HG02763 (cell line): ENCODE data around the gene CELF4.

Experiments
- ATAC-seq: cut with Tn5 transposase; IDR thresholded peaks from one replicate; pipeline ENCODE4 v1.9.1; 2021; ENCODE audit warnings: mild to moderate bottlenecking, moderate library complexity; ENCODE audit not compliant: unreplicated experiment

The CELF4 gene

GRCh38 chr18:37529296-37529695 lies 36.3 kb downstream of the CELF4 start:
- no peak for ATAC-seq

GRCh38 chr18:37527395-37527794 lies 38.2 kb downstream of the CELF4 start:
- ATAC-seq, result no peak

GRCh38 chr18:37525262-37525585 lies 40.4 kb downstream of the CELF4 start:
- no peak for ATAC-seq

GRCh38 chr18:37524498-37525261 lies 40.9 kb downstream of the CELF4 start:
- ATAC-seq, result no peak

- ATAC-seq, result no peak
Observed at GRCh38 chr18:37524139-37524497, 41.5 kb downstream of the CELF4 start.

GRCh38 chr18:37521510-37522465 lies 43.8 kb downstream of the CELF4 start:
- ATAC-seq, result no peak

- ATAC-seq, result no peak
Observed at GRCh38 chr18:37520508-37520907, 45.1 kb downstream of the CELF4 start.

GRCh38 chr18:37519510-37520135 lies 46.0 kb downstream of the CELF4 start:
- no peak for ATAC-seq

- no peak for ATAC-seq
Observed at GRCh38 chr18:37516361-37516853, 49.2 kb downstream of the CELF4 start.

- no peak for ATAC-seq
Observed at GRCh38 chr18:37514953-37515352, 50.6 kb downstream of the CELF4 start.

GRCh38 chr18:37512400-37512799 lies 53.2 kb downstream of the CELF4 start:
- no peak for ATAC-seq

- ATAC-seq, result no peak
Observed at GRCh38 chr18:37511721-37512298, 53.8 kb downstream of the CELF4 start.

- ATAC-seq, result no peak
Observed at GRCh38 chr18:37509600-37509999, 56.0 kb downstream of the CELF4 start.

GRCh38 chr18:37508207-37508606 lies 57.4 kb downstream of the CELF4 start:
- ATAC-seq, result no peak

- ATAC-seq, result no peak
Observed at GRCh38 chr18:37507239-37507638, 58.4 kb downstream of the CELF4 start.

GRCh38 chr18:37506001-37506400 lies 59.6 kb downstream of the CELF4 start:
- ATAC-seq, result no peak

GRCh38 chr18:37505321-37505720 lies 60.3 kb downstream of the CELF4 start:
- no peak for ATAC-seq

- no peak for ATAC-seq
Observed at GRCh38 chr18:37502601-37503000, 63.0 kb downstream of the CELF4 start.

- no peak for ATAC-seq
Observed at GRCh38 chr18:37502036-37502435, 63.6 kb downstream of the CELF4 start.

- ATAC-seq, result no peak
Observed at GRCh38 chr18:37501136-37501535, 64.5 kb downstream of the CELF4 start.

- ATAC-seq, result no peak
Observed at GRCh38 chr18:37499913-37500312, 65.7 kb downstream of the CELF4 start.
